GM23338 (cell line): ENCODE results near the gene NKAPD1.

ENCODE experiments used
- EZH2 ChIP-seq: fragments of 200-600 bp; sonication (generic); IDR thresholded peaks from one replicate; pipeline ENCODE4 v1.8.0; 2017; ENCODE audit warnings: antibody characterized with exemption, mild to moderate bottlenecking, low read depth; ENCODE audit not compliant: unreplicated experiment
- POLR2AphosphoS5 ChIP-seq: IDR thresholded peaks from 2 replicates; pipeline ENCODE4 v1.6.1; 2016; ENCODE audit warnings: antibody characterized with exemption, low read depth

GRCh38 chr11:112042161-112042960 lies 31.7 kb upstream of the NKAPD1 start:
- TF ChIP-seq EZH2 (no peak), POLR2AphosphoS5 (no peak)
